ENCODE results near the gene MARCHF9. TPM values are rescaled to one million over a fixed set of nuclear protein-coding genes. Genes with fewer than 3 reads are reported as not detected.
A peak's percentile ranks its signal among the peaks of the same experiment; 100 is the strongest.

Gene MARCHF9
- total RNA-seq, 1 donor, result 0.72 TPM

- H3K9me3 ChIP-seq (ENCODE audit: low read depth, low read length), result no peaks in the 10 kb centered on the region
- peak; percentile 99 for DNase-seq (ENCODE audit: insufficient read length, low spot score, missing footprints)
- no peaks in the 10 kb centered on the region for H4K20me1 ChIP-seq (ENCODE audit: insufficient read depth, low read length)
- H3K4me3 ChIP-seq (ENCODE audit: insufficient read depth, low read length), result peak within 1 kb of the TSS; percentile 97
- H3K4me2 ChIP-seq (ENCODE audit: insufficient read depth, low read length), result peak within 1 kb of the TSS; percentile 97
- H3K27ac ChIP-seq (ENCODE audit: low read depth, low read length), result peak within 1 kb of the TSS; percentile 98
- H3K4me1 ChIP-seq (ENCODE audit: insufficient read depth, low read length), result peaks cover 7% of the 10 kb centered on the region
- peak within 1 kb of the TSS; percentile 78 for H2AFZ ChIP-seq (ENCODE audit: low read length)
- H3K79me2 ChIP-seq (ENCODE audit: insufficient read depth, low read length), result peaks cover 23% of the 10 kb centered on the region
- H3K36me3 ChIP-seq (ENCODE audit: insufficient read depth, low read length), result peaks cover 33% of the 10 kb centered on the region
- no peak for TF ChIP-seq CTCF (IDR thresholded peaks at IDR 0.05; ENCODE audit: extremely low read depth, low read depth, low read length)
- peaks cover 27% of the 10 kb centered on the region for H3K27me3 ChIP-seq (ENCODE audit: insufficient read depth, low read length)
These were observed 10.0 kb upstream of the MARCHF9 start, which contains the start of gene TSPAN31 for GRCh38 chr12:57744777-57745484. Gene TSPAN31, plus strand, starts transcription at chr12:57745039. Its CDS starts 116 bp downstream, at chr12:57745155.

GRCh38 chr12:57745485-57745881 lies 9.4 kb upstream of the MARCHF9 start:
- Histone ChIP-seq H3K27ac (ENCODE audit: low read depth, low read length) (peak overlapping the region; percentile 98), H3K9me3 (ENCODE audit: low read depth, low read length) (no peaks in the 10 kb centered on the region), H4K20me1 (ENCODE audit: insufficient read depth, low read length) (no peaks in the 10 kb centered on the region), H3K79me2 (ENCODE audit: insufficient read depth, low read length) (peaks cover 27% of the 10 kb centered on the region), H2AFZ (ENCODE audit: low read length) (peak overlapping the region; percentile 78), H3K4me2 (ENCODE audit: insufficient read depth, low read length) (peak overlapping the region; percentile 97), H3K36me3 (ENCODE audit: insufficient read depth, low read length) (peaks cover 37% of the 10 kb centered on the region), H3K4me3 (ENCODE audit: insufficient read depth, low read length) (peak overlapping the region; percentile 97), H3K27me3 (ENCODE audit: insufficient read depth, low read length) (peaks cover 21% of the 10 kb centered on the region), H3K4me1 (ENCODE audit: insufficient read depth, low read length) (peaks cover 7% of the 10 kb centered on the region)
- peak; percentile 32 for DNase-seq (ENCODE audit: insufficient read length, low spot score, missing footprints)
- no peak for TF ChIP-seq CTCF (IDR thresholded peaks at IDR 0.05; ENCODE audit: extremely low read depth, low read depth, low read length)

GRCh38 chr12:57746025-57746424 lies 8.9 kb upstream of the MARCHF9 start:
- peaks cover 12% of the 10 kb centered on the region for H3K4me1 ChIP-seq (ENCODE audit: insufficient read depth, low read length)
- peaks cover 16% of the 10 kb centered on the region for H3K27me3 ChIP-seq (ENCODE audit: insufficient read depth, low read length)
- no peak overlapping the region for H3K27ac ChIP-seq (ENCODE audit: low read depth, low read length)
- no peaks in the 10 kb centered on the region for H3K9me3 ChIP-seq (ENCODE audit: low read depth, low read length)
- peak overlapping the region; percentile 97 for H3K4me2 ChIP-seq (ENCODE audit: insufficient read depth, low read length)
- H2AFZ ChIP-seq (ENCODE audit: low read length), result no peak overlapping the region
- peaks cover 43% of the 10 kb centered on the region for H3K36me3 ChIP-seq (ENCODE audit: insufficient read depth, low read length)
- H3K79me2 ChIP-seq (ENCODE audit: insufficient read depth, low read length), result peaks cover 33% of the 10 kb centered on the region
- no peaks in the 10 kb centered on the region for H4K20me1 ChIP-seq (ENCODE audit: insufficient read depth, low read length)
- DNase-seq (ENCODE audit: insufficient read length, low spot score, missing footprints), result no peak
- TF ChIP-seq CTCF (IDR thresholded peaks at IDR 0.05; ENCODE audit: extremely low read depth, low read depth, low read length), result no peak
- peak overlapping the region; percentile 97 for H3K4me3 ChIP-seq (ENCODE audit: insufficient read depth, low read length)

GRCh38 chr12:57749061-57749460 lies 5.8 kb upstream of the MARCHF9 start:
- no peak for DNase-seq (ENCODE audit: insufficient read length, low spot score, missing footprints)
- H2AFZ ChIP-seq (ENCODE audit: low read length), result no peak overlapping the region
- peaks cover 23% of the 10 kb centered on the region for H3K4me1 ChIP-seq (ENCODE audit: insufficient read depth, low read length)
- no peaks in the 10 kb centered on the region for H4K20me1 ChIP-seq (ENCODE audit: insufficient read depth, low read length)
- peaks cover 46% of the 10 kb centered on the region for H3K79me2 ChIP-seq (ENCODE audit: insufficient read depth, low read length)
- H3K9me3 ChIP-seq (ENCODE audit: low read depth, low read length), result no peaks in the 10 kb centered on the region
- no peak overlapping the region for H3K4me2 ChIP-seq (ENCODE audit: insufficient read depth, low read length)
- TF ChIP-seq CTCF (IDR thresholded peaks at IDR 0.05; ENCODE audit: extremely low read depth, low read depth, low read length), result no peak
- H3K27me3 ChIP-seq (ENCODE audit: insufficient read depth, low read length), result peaks cover 14% of the 10 kb centered on the region
- no peak overlapping the region for H3K4me3 ChIP-seq (ENCODE audit: insufficient read depth, low read length)
- H3K27ac ChIP-seq (ENCODE audit: low read depth, low read length), result no peak overlapping the region
- H3K36me3 ChIP-seq (ENCODE audit: insufficient read depth, low read length), result peaks cover 45% of the 10 kb centered on the region
